SK-N-SH treated with all-trans-retinoic acid at 6 μM for 48 hours (cell line): Measurements from ENCODE around the gene CDH1.

Source experiments
- ARNTL ChIP-seq: fragments of 450-650 bp; formaldehyde crosslinking; IDR thresholded peaks from 2 replicates; pipeline ENCODE4 v1.5.0; 2020; ENCODE audit warnings: low read depth, mild to moderate bottlenecking, moderate library complexity, borderline replicate concordance
- CREB5 ChIP-seq: fragments of 250-450 bp; sonication (Bioruptor Pico); IDR thresholded peaks from 2 replicates; pipeline ENCODE4 v1.5.1; 2020; ENCODE audit warnings: low read depth, mild to moderate bottlenecking, moderate library complexity
- PPARA ChIP-seq: fragments of 250-450 bp; sonication (Bioruptor Pico); IDR thresholded peaks from 2 replicates; pipeline ENCODE4 v1.5.0; 2020; ENCODE audit warnings: mild to moderate bottlenecking, borderline replicate concordance
- SNAI2 ChIP-seq: fragments of 250-450 bp; sonication (Bioruptor Pico); IDR thresholded peaks from 2 replicates; pipeline ENCODE4 v1.5.0; 2020; ENCODE audit warnings: mild to moderate bottlenecking, moderate library complexity
- ZNF565 ChIP-seq: fragments of 450-650 bp; formaldehyde crosslinking; conservative IDR thresholded peaks from 2 replicates; pipeline ENCODE4 v1.5.0; 2020; ENCODE audit warnings: low read depth, mild to moderate bottlenecking, moderate library complexity

- TF ChIP-seq ZNF565 (CRISPR knock-in tag) (no peak), ARNTL (no peak), PPARA (no peak), CREB5 (CRISPR knock-in tag) (no peak), SNAI2 (no peak)
Measured at GRCh38 chr16:68850481-68850880, 113.4 kb downstream of the CDH1 start.
